Measurements from ENCODE around the gene S1PR5. TPM values are rescaled to one million over a fixed set of nuclear protein-coding genes. Genes with fewer than 3 reads are reported as not detected.

S1PR5 gene
- polyA plus RNA-seq, 1 experiment, result 0.40 TPM

GRCh38 chr19:10554760-10555609 is 37.7 kb upstream of the S1PR5 start:
- ChIA-PET CTCF (interaction anchor here (0.5 to 1.5 kb wide), 5 partner anchors 8 to 72 kb away, joined by 3 to 4 read pairs (median 4); partner anchors contain the start of gene KRI1), POLR2A (no interaction called here)
- Histone ChIP-seq H3K27me3 (ENCODE audit: control insufficient read depth, insufficient read depth, low read length) (no peaks in the 10 kb centered on the region), H3K36me3 (ENCODE audit: control insufficient read depth, insufficient read depth, low read length) (peaks cover 44% of the 10 kb centered on the region), H3K4me3 (ENCODE audit: low read depth, low read length) (no peak overlapping the region)
- no peak for DNase-seq (ENCODE audit: low read depth)
- TF ChIP-seq CTCF (IDR thresholded peaks at IDR 0.05; ENCODE audit: insufficient read depth, low read depth, low read length), result no peak

- Histone ChIP-seq H3K4me3 (ENCODE audit: low read depth, low read length) (no peak overlapping the region), H3K36me3 (ENCODE audit: control insufficient read depth, insufficient read depth, low read length) (peaks cover 36% of the 10 kb centered on the region), H3K27me3 (ENCODE audit: control insufficient read depth, insufficient read depth, low read length) (no peaks in the 10 kb centered on the region)
- CTCF ChIA-PET, result interaction anchor here (0.9 to 2.5 kb wide), 3 partner anchors 9 to 70 kb away, joined by 4 to 15 read pairs (median 5); partner anchors contain the start of gene ATG4D
- TF ChIP-seq CTCF (IDR thresholded peaks at IDR 0.05; ENCODE audit: insufficient read depth, low read depth, low read length), result no peak
- POLR2A ChIA-PET, result no interaction called here
- no peak for DNase-seq (ENCODE audit: low read depth)
These were observed 36.7 kb upstream of the S1PR5 start for GRCh38 chr19:10553943-10554381.

- no peak for TF ChIP-seq CTCF (IDR thresholded peaks at IDR 0.05; ENCODE audit: insufficient read depth, low read depth, low read length)
- POLR2A ChIA-PET, result no interaction called here
- Histone ChIP-seq H3K36me3 (ENCODE audit: control insufficient read depth, insufficient read depth, low read length) (peaks cover 40% of the 10 kb centered on the region), H3K27me3 (ENCODE audit: control insufficient read depth, insufficient read depth, low read length) (no peaks in the 10 kb centered on the region), H3K4me3 (ENCODE audit: low read depth, low read length) (no peak overlapping the region)
- no peak for DNase-seq (ENCODE audit: low read depth)
- CTCF ChIA-PET, result interaction anchor here (1.5 to 2.5 kb wide), 4 partner anchors 8 to 69 kb away, joined by 4 to 15 read pairs (median 6); partner anchors contain the start of gene ATG4D
These were observed 35.9 kb upstream of the S1PR5 start for GRCh38 chr19:10553087-10553667.

- ChIA-PET POLR2A (no interaction called here), CTCF (interaction anchor here (0.5 to 2.5 kb wide), 7 partner anchors 9 to 312 kb away, joined by 3 to 15 read pairs (median 5); partner anchors contain the start of gene ATG4D)
- DNase-seq (ENCODE audit: low read depth), result no peak
- Histone ChIP-seq H3K36me3 (ENCODE audit: control insufficient read depth, insufficient read depth, low read length) (peaks cover 38% of the 10 kb centered on the region), H3K27me3 (ENCODE audit: control insufficient read depth, insufficient read depth, low read length) (no peaks in the 10 kb centered on the region), H3K4me3 (ENCODE audit: low read depth, low read length) (no peak overlapping the region)
- no peak for TF ChIP-seq CTCF (IDR thresholded peaks at IDR 0.05; ENCODE audit: insufficient read depth, low read depth, low read length)
These were observed 35.3 kb upstream of the S1PR5 start for GRCh38 chr19:10552510-10553053.

All from BJ (cell line).